Stimulated activated CD8-positive, alpha-beta memory T cell treated with anti-CD3 and anti-CD28 coated beads, Interleukin-2, amount 100 ng/mL, for 1 hour (primary cell): ENCODE results near the gene CCNDBP1.
"Not testable (repeated sequence)": the region's sequence is repeated elsewhere in the genome, so short reads cannot be mapped to it uniquely, and the experiment has no call there.

Experiments used
- DNase-seq, 2 donors: peaks; one replicate each; pipeline ENCODE4 v3.0.0-alpha.2; 2020; ENCODE audit warnings: low read depth in 2 of 2

CCNDBP1 gene

DNA sequence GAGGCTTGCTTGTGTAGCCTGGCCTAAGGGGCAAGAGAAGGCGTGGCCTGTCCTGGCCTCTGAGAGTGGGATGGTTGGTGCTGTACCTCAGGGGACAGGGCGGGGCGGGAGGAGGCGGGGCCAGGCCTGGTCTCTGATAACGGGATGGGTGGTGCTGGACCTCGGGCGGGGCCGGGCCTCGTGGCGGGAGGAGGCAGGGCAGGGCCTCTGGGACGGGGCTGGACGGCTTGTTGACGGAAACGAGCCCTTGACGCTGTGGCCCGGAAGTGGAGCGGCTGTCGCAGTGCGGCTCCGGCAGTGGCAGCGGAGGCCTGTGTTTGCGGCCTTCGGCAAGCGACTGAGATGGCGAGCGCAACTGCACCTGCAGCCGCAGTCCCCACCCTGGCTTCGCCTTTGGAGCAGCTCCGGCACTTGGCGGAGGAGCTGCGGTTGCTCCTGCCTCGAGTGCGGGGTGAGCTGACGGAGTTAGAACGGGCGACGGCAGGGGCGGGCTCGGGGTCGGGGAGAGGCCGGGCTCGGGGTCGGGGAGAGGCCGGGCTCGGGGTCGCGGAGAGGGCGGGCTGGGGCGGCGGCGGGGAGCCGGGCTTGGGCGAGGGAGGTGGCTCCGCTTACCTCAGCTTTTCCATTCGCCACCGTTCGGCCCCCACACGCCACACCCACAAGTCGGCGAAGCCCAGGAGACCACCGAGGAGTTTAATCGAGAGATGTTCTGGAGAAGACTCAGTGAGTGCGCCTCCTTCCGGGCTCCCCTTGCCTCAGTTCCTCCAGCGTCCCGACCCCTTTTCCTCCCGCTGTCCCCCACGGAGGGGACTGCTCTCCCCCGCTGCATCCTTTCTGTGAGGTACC, at the start of gene CCNDBP1:
CCNDBP1 (plus strand) TSS at position 247 of the 846 bp plus-strand sequence; CDS start at position 343, 96 bp downstream.
- peak; percentile 74 to 77 for DNase-seq

- no peak for DNase-seq
These were observed 41.8 kb upstream of the CCNDBP1 start for GRCh38 chr15:43143203-43143941.

GRCh38 chr15:43144512-43144911, 40.7 kb upstream of the CCNDBP1 start:
- DNase-seq: no peak

DNA sequence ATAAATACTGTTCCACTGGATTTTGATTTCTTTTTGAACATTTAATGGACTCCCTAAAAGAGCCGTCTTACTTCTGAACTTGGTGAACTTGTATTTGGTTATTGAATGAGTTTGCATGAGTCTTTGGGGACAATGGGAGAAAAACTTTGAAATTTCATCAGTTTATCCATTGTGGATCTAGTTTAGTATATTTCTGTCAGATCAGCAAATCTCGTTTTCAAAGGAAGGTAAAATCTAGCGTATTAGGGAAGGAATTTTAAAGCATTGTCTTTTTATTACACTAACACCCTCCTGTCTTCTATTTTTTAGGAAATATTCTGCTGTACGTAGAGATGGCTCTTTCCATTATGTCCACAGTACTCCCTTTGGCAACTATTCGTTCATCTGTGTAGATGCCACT, 39.0 kb upstream of the CCNDBP1 start:
- no peak for DNase-seq

DNA sequence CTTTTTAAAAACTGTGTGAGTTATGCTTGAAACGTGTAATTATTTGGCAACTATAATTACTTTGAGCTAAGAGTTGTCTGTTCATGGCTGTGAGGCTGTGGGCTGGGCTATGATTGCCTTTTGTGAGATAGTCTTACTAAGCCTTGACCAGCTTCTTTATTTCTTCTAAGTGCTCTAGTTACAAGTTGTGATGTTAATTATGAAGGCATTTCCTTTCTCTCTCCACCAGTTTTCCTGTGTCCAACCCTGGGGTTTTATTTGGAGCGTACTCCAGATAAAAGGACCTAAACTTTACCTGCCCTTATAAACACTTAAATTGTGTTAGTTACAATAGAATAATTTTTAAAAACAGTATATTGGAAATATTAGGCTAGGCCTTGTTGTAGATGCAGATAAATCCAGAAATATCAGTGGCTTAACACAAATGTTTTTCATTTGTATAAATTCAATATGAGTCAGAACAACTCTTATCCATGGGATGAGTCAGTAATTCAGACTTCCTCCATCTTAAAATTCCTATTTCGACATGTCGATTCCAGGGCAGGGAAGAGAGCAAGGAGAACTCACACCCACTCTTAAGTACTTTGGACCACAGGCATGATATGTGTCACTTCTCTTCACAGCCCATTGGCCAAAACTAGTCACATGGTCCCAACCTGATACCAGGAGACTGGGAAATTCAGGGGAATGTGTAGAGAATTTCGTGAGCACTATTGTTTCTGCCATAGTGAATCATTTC, 34.8 kb upstream of the CCNDBP1 start:
- no peak for DNase-seq

- no peak for DNase-seq
These were observed 33.5 kb upstream of the CCNDBP1 start for GRCh38 chr15:43151688-43152087.

GRCh38 chr15:43153269-43153668, 31.9 kb upstream of the CCNDBP1 start:
- DNase-seq: no peak

DNA sequence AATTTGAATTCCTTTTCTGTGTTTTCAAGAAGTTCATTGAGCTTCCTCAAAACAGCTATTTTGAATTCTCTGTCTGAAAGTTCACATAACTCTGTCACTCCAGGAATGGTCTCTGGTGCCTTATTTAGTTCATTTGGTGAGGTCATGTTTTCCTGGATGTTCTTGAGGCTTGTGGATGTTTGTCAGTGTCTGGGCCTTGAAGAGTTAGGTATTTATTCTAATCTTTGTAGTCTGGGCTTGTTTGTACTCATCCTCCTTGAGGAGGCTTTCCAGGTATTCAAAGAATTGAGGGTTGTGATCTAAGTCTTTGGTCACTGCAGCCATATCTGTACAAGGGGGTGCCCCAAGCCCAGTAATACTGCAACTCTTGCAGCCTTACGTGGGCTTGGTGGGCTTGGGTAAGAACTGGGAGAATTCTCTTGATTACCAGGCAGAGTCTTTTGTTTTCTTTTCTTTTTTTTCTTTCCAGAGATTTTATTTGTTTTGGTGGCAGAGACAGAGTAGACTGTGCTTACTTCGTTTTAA, 19.3 kb upstream of the CCNDBP1 start:
- no peak for DNase-seq

DNA sequence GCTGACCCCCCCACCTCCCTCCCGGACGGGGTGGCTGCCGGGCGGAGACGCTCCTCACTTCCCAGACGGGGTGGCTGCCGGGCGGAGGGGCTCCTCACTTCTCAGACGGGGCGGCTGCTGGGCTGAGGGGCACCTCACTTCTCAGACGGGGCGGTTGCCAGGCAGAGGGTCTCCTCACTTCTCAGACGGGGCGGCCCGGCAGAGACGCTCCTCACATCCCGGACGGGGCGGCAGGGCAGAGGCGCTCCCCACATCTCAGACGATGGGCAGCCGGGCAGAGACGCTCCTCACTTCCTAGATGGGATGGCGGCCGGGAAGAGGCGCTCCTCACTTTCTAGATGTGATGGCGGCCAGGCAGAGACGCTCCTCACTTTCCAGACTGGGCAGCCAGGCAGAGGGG, 17.9 kb upstream of the CCNDBP1 start:
- not testable (repeated sequence) for DNase-seq

GRCh38 chr15:43168192-43169107, 16.8 kb upstream of the CCNDBP1 start:
- no peak for DNase-seq

- DNase-seq: no peak
These were observed 15.3 kb upstream of the CCNDBP1 start for GRCh38 chr15:43169888-43170287.

DNA sequence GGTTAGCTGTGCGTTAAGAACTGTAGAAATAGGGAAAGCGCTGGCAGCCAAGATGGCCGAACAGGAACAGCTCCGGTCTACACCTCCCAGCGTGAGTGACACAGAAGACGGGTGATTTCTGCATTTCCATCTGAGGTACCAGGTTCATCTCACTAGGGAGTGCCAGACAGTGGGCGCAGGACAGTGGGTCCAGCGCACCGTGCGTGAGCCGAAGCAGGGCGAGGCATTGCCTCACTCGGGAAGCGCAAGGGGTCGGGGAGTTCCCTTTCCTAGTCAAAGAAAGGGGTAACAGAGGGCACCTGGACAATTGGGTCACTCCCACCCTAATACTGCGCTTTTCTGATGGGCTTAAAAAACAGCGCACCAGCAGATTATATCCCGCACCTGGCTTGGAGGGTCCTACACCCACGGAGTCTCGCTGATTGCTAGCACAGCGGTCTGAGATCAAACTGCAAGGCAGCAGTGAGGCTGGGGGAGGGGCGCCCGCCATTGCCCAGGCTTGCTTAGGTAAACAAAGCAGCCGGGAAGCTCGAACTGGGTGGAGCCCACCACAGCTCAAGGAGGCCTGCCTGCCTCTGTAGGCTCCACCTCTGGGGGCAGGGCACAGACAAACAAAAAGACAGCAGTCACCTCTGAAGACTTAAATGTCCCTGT, 9.4 kb upstream of the CCNDBP1 start:
- DNase-seq: not testable (repeated sequence)

GRCh38 chr15:43177147-43177546, 8.1 kb upstream of the CCNDBP1 start:
- DNase-seq: not testable (repeated sequence)

DNA sequence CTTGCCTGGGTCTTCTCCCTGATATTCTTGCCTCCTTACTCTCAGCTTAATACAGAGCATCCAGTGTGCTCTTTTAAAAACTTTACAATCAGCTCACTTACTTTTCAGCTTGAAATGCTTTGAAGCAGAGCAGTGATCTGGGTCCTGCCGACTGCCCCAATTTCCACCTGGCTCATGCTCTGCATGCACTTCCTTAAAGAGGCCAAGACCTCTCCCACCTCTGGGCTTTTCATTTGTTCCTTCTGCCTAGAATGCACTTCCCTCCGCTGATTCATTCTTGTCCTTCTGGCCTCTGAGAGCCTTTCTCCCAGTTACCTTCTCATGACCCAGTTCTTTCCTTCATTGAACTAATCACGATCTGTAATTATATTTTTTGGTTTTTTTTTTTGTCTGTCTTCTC, 1.9 kb upstream of the CCNDBP1 start:
- no peak for DNase-seq

GRCh38 chr15:43184407-43185124, 637 bp upstream of the CCNDBP1 start:
- DNase-seq: no peak

GRCh38 chr15:43186003-43186353, 775 bp downstream of the CCNDBP1 start:
- no peak for DNase-seq

GRCh38 chr15:43187544-43188155, 2.4 kb downstream of the CCNDBP1 start:
- DNase-seq: no peak

GRCh38 chr15:43189296-43189695, 4.1 kb downstream of the CCNDBP1 start:
- no peak for DNase-seq

DNA sequence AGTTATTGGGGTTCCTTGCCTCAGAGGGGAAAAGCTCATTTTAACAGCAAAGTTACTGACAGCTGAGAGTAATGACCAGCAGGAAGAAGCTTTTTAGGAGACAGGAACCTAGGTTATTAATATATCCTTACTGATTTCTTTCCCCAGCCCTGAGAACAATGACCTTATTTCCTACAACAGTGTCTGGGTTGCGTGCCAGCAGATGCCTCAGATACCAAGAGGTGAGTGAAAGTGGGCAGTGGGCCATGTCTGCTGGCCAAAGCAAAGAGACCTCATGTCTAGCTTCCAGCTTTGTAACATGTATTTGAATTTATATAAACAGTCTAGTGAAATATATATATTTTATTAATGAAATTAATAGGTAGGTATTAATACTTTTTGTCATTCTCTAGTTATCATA, 5.0 kb downstream of the CCNDBP1 start:
- no peak for DNase-seq
